ENCODE results near the gene AK8.

Gene AK8

GRCh38 chr9:132744881-132745755 lies 133.0 kb downstream of the AK8 start:
- Histone ChIP-seq H3K9ac (ENCODE audit: low read length) (no peak overlapping the region), H3K4me3 (ENCODE audit: low read length) (no peak overlapping the region), H2AFZ (ENCODE audit: low read depth, low read length) (no peak overlapping the region), H3K36me3 (replicated peaks; ENCODE audit: low read depth, low read length) (no peaks in the 10 kb centered on the region), H3K4me2 (ENCODE audit: low read length) (no peak overlapping the region), H3K9me3 (ENCODE audit: insufficient read depth, low read length) (no peaks in the 10 kb centered on the region), H3K79me2 (ENCODE audit: low read length) (no peaks in the 10 kb centered on the region), H3K27me3 (ENCODE audit: low read depth, low read length) (peaks cover 6% of the 10 kb centered on the region; the same call in 1 of the 2 replicates), H3K4me1 (ENCODE audit: low read length) (no peaks in the 10 kb centered on the region), H3K27ac (ENCODE audit: low read length) (no peak overlapping the region), H4K20me1 (ENCODE audit: insufficient read depth, low read length) (no peaks in the 10 kb centered on the region)
- TF ChIP-seq CTCF (IDR thresholded peaks at IDR 0.05; ENCODE audit: low read depth, low read length) = no peak

GRCh38 chr9:132743931-132744479 lies 134.1 kb downstream of the AK8 start:
- H3K9me3 ChIP-seq (ENCODE audit: insufficient read depth, low read length) = no peaks in the 10 kb centered on the region
- H3K27me3 ChIP-seq (ENCODE audit: low read depth, low read length) = peaks cover 6% of the 10 kb centered on the region; the same call in 1 of the 2 replicates
- no peaks in the 10 kb centered on the region for H3K36me3 ChIP-seq (replicated peaks; ENCODE audit: low read depth, low read length)
- TF ChIP-seq CTCF (IDR thresholded peaks at IDR 0.05; ENCODE audit: low read depth, low read length) (no peak), EZH2phosphoT487 (IDR thresholded peaks at IDR 0.05; ENCODE audit: low read depth) (no peak)
- H2AFZ ChIP-seq (ENCODE audit: low read depth, low read length) = no peak overlapping the region
- no peak overlapping the region for H3K27ac ChIP-seq (ENCODE audit: low read length)
- H3K4me1 ChIP-seq (ENCODE audit: low read length) = no peaks in the 10 kb centered on the region
- H3K4me3 ChIP-seq (ENCODE audit: low read length) = no peak overlapping the region
- no peak overlapping the region for H3K4me2 ChIP-seq (ENCODE audit: low read length)
- no peak overlapping the region for H3K9ac ChIP-seq (ENCODE audit: low read length)
- H3K79me2 ChIP-seq (ENCODE audit: low read length) = no peaks in the 10 kb centered on the region
- no peaks in the 10 kb centered on the region for H4K20me1 ChIP-seq (ENCODE audit: insufficient read depth, low read length)

DNA sequence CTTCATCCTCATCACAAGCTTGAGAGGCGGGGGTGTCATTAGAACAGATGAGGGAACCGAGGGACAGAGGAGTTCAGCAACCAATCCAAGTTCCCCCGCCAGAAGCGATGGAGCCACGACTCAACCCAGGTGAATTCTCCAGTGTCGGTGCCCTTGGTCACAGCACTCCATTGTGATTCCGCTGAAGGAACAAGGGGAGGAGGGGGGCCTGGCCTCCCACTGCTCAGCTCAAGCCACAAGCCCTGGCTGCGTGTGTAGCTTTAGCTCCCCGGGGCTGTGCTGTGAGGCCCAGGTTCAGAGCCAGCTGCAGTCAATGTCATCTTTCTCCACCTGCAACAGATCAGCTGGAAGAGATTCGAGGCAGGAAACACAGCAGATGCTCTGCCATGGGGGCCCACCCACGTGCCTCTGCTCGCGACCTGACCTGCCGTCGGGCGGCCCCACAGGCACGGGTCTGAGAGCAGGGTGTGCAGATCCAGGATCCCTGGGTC lies 135.2 kb downstream of the AK8 start:
- H3K9me3 ChIP-seq (ENCODE audit: insufficient read depth, low read length) = no peaks in the 10 kb centered on the region
- H3K36me3 ChIP-seq (replicated peaks; ENCODE audit: low read depth, low read length) = no peaks in the 10 kb centered on the region
- no peak overlapping the region for H2AFZ ChIP-seq (ENCODE audit: low read depth, low read length)
- H3K4me1 ChIP-seq (ENCODE audit: low read length) = no peaks in the 10 kb centered on the region
- no peak for TF ChIP-seq CTCF (IDR thresholded peaks at IDR 0.05; ENCODE audit: low read depth, low read length)
- TF ChIP-seq EZH2phosphoT487 (IDR thresholded peaks at IDR 0.05; ENCODE audit: low read depth) = no peak
- no peak overlapping the region for H3K4me3 ChIP-seq (ENCODE audit: low read length)
- peaks cover 6% of the 10 kb centered on the region; the same call in 1 of the 2 replicates for H3K27me3 ChIP-seq (ENCODE audit: low read depth, low read length)
- H3K4me2 ChIP-seq (ENCODE audit: low read length) = no peak overlapping the region
- H3K9ac ChIP-seq (ENCODE audit: low read length) = no peak overlapping the region
- H4K20me1 ChIP-seq (ENCODE audit: insufficient read depth, low read length) = no peaks in the 10 kb centered on the region
- H3K79me2 ChIP-seq (ENCODE audit: low read length) = no peaks in the 10 kb centered on the region
- H3K27ac ChIP-seq (ENCODE audit: low read length) = no peak overlapping the region

- Histone ChIP-seq H3K36me3 (replicated peaks; ENCODE audit: low read depth, low read length) (no peaks in the 10 kb centered on the region), H4K20me1 (ENCODE audit: insufficient read depth, low read length) (no peaks in the 10 kb centered on the region), H3K9me3 (ENCODE audit: insufficient read depth, low read length) (no peaks in the 10 kb centered on the region), H3K27me3 (ENCODE audit: low read depth, low read length) (peaks cover 14% of the 10 kb centered on the region; the same call in 1 of the 2 replicates), H3K79me2 (ENCODE audit: low read length) (no peaks in the 10 kb centered on the region), H3K4me3 (ENCODE audit: low read length) (no peak overlapping the region), H3K4me1 (ENCODE audit: low read length) (no peaks in the 10 kb centered on the region), H2AFZ (ENCODE audit: low read depth, low read length) (no peak overlapping the region), H3K9ac (ENCODE audit: low read length) (no peak overlapping the region), H3K4me2 (ENCODE audit: low read length) (no peak overlapping the region), H3K27ac (ENCODE audit: low read length) (no peak overlapping the region)
- TF ChIP-seq CTCF (IDR thresholded peaks at IDR 0.05; ENCODE audit: low read depth, low read length) (no peak), EZH2phosphoT487 (IDR thresholded peaks at IDR 0.05; ENCODE audit: low read depth) (no peak)
Measured at GRCh38 chr9:132740526-132741309, 137.4 kb downstream of the AK8 start.

All from OCI-LY3 (cell line).